ENCODE measurements around the gene SAMD14.
A peak's percentile ranks its signal among the peaks of the same experiment; 100 is the strongest.

The SAMD14 gene

DNA sequence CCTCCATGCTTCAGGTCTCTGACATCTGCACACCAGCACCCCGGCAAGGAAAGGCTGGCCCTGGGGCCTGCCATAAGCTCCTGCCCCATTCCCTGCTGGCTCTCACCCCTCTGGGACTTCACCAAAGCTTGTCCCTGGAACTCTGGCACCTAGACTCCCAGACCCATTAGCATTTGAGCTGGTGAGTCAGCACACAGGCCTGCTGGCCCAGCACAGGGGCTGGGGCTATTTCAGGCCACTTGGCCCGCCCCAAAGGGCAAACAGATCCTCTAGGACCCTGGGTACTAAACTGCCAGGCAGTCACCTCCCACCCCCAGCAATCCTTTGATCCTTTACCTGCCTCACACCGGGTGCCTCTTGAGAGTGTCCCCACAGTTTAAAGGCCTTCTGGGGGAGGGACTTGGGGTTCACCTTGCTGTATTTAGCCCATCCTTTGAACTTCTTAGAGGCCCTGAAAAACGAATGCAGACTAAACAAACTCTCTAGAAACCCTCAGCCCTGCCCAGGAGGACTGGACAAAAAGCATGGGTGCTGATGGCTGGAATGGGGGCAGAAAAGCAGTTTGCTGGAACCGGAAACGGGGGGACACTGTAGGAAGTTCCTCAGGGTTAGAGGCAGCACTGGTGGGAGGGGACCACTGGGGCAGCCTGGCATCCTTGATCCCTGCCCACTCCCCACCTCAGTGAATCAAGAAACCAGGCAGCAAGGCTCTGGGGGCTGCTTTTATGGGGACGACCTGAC, 3.2 kb upstream of the SAMD14 start:
- peak; percentile 82 for DNase-seq (ENCODE audit: low spot score)

DNA sequence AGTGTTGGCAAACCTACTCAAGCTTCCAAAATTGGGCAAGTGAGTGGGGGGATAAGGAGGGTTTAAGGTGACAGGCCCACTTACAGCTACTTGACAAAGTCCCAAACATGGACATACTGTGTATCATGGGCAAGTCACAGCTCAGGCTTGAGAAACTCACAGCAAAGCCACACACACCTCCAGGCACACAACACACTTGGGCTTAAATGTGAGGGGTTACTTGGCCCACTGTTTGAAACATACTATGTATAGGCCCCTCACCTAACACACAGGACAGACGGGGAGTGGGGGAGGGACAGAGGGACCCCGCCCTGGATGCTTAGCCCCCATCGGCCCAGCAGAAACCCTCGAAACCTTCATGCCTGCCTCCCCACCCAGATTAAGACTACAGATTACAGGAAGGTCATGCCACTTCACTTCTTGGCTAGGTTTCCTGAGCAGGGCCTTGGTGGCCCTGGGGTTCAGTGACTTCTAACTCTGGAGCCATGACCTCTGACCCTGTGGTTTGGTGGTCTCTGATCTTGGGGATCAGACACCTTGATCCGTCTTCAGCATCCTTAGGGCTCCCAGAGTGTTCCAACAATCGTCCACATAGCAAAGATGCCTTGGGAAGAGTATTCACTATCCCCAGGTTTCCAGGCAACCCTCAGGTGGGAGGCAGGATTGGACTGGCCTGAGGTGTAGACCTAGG, 2.3 kb upstream of the SAMD14 start:
- no peak for DNase-seq (ENCODE audit: low spot score)

GRCh38 chr17:50130559-50131305, 772 bp upstream of the SAMD14 start:
- DNase-seq (ENCODE audit: low spot score), result no peak

- DNase-seq (ENCODE audit: low spot score), result no peak
These were observed 620 bp downstream of the SAMD14 start for GRCh38 chr17:50129353-50129727.

DNA sequence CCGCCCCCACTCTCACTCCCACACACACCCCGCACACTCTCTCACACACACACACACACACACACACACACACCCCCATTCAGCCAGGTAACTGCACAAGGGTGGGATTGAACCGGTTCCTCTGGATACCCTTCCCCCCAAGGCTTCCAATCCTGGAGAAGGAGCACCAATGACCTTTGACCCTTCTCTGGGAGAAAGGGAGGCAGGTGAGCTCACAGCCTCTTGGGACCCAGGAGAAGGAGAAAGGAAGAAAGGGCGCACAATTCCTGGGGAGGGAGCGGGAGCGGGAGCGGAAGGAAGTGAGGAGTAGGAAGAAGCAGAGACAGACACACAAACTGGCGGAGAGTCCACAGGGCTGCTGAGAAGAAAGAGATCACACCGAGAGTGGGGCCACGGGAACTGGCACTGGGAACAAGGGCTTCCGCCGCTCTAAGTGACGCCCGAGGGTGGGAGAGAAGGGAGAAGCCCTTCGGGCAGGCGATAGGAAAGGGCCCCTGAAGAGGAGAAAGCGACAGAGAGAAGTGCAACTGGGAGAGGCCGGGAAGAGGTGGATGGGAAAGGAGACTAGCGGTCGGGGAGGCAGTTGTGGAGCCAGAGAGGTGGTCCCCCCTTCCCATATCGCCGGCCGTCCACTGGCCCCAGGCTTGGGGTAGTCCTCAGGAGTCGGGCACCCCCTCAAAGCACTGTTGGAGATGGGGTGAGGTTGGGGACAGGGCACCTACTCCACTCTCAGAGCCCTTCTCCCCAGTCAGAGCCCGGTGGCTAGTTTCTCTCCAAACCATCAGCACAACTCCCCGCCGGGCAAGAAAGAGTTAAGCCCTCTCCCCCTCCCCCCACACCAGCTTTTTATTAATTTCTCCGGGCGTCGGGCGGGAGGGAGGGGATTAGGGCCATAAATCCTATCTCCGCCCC, 1.3 kb downstream of the SAMD14 start:
- DNase-seq (ENCODE audit: low spot score), result no peak

- no peak for DNase-seq (ENCODE audit: low spot score)
These were observed 2.1 kb downstream of the SAMD14 start for GRCh38 chr17:50127697-50128361.

- DNase-seq (ENCODE audit: low spot score), result no peak
These were observed 4.5 kb downstream of the SAMD14 start for GRCh38 chr17:50125420-50125997.

DNA sequence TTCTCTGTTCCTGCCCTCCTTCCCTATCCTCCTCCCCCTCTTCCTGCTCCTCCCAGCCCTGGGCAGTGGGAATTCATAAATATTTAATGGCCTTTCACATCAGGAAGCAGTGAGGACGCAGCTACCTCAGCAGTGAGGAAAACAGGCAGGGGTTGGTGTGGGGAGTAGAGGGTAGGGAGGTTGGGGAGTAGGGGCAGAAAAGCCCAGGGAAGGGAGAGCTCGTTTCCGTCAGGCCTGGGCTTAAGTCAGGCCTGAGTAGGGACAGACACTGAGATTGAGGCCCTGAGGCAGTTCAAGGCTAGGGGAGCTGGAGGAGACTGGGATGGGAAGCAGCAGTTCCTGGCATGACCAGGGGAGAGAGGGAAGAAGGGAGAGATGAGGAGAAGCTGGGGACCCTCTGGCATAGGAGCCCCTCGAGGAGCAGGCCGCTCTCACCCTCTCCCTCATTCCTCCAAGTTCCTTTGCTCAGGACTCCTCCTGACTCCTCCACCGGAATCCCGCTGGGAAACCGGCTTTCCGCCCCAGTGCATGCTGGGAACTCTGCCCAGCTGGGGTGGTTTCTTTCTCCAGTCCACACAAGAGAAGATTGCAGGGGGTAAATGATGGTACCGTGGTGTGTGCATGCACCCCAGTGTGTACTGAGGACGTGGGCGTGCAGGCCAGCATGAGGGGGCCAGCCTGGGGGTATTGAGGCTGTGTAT, 6.2 kb downstream of the SAMD14 start:
- no peak for DNase-seq (ENCODE audit: low spot score)

DNA sequence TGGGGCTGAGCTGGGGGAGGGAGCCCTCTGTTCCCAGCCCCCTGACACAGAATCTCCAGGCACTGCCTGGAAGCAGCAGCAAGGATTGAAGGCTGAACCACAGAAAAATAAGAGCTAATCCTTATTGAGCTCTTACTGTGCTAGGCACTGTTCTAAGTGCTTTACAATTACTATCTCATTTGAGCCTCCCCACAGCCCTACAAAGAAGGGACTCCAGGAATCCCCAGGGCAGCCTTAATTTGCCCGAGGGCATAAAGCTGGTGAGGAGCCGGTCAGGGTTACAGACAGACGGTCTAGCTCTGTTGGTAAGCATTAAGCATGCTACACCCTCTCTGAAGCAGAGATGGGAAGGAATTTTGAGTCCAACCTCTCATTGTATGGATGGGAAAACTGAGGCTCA, 7.0 kb downstream of the SAMD14 start:
- no peak for DNase-seq (ENCODE audit: low spot score)

GRCh38 chr17:50120475-50121253, 9.3 kb downstream of the SAMD14 start:
- DNase-seq (ENCODE audit: low spot score), result no peak

DNA sequence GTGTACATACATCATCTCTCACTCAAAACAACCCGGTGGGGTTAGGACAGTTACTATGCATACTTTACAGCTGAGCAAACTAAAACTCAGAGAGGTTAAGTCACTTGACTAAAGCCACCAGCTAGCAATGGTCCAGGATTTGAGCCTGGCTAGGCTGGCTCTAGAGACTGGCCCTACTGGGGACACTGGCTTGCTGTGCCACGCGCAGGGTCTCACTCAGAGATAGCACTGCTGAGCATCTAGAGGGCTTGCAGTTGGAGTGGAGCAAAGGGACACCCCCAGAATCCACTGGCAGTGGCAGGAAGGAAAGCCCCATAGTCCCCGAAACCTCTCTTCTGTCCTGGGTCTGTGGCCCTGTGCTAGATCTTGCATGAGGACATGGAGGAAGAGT, 11.1 kb downstream of the SAMD14 start:
- no peak for DNase-seq (ENCODE audit: low spot score)

GRCh38 chr17:50118076-50118827, 11.7 kb downstream of the SAMD14 start:
- no peak for DNase-seq (ENCODE audit: low spot score)

GRCh38 chr17:50117202-50118051, 12.5 kb downstream of the SAMD14 start:
- DNase-seq (ENCODE audit: low spot score), result peak; percentile 50

GRCh38 chr17:50115756-50116155, 14.2 kb downstream of the SAMD14 start:
- DNase-seq (ENCODE audit: low spot score), result no peak

GRCh38 chr17:50114849-50115357, 15.1 kb downstream of the SAMD14 start:
- peak; percentile 61 for DNase-seq (ENCODE audit: low spot score)

DNA sequence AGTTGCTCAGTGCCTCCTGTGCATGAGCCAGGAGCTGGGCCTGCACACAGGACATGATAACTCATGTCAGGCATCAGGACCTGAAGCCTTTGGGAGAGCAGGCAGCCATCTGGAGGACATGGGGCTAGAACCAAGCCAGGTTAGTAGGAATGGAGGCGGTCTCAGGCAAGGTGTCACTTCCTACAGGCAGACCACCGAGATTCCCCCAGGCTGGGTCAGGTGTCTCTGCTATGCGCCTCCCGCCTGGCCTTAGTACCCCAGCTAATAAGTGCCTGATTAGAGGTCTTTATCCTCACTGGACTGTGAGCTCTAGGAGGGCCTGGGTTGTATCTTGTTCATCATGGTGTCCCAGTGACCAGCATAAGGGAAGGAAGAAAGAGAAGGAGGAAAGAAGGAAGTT, 15.6 kb downstream of the SAMD14 start:
- DNase-seq (ENCODE audit: low spot score), result no peak

GRCh38 chr17:50113624-50114320, 16.2 kb downstream of the SAMD14 start:
- no peak for DNase-seq (ENCODE audit: low spot score)

Measured in AG08395 (cell line).